ENCODE data around the gene H6PD.

- no peak for TF ChIP-seq SUZ12 (IDR thresholded peaks at IDR 0.05; ENCODE audit: extremely low read depth, insufficient read depth, insufficient read length)
- TF ChIP-seq ZNF274 (IDR thresholded peaks at IDR 0.05; ENCODE audit: low read depth, low read length), result no peak
Observed at GRCh38 chr1:9246841-9247785, 12.5 kb downstream of the H6PD start.
